Ramos (cell line): ENCODE results near the gene KRCC1.

Experiments used
- in situ Hi-C: fragments of 300-500 bp; cut with MboI; formaldehyde crosslinking; loops from one replicate; pipeline ENCODE4 v1.14.3; 2022; ENCODE audit warnings: low sequenced_read_pairs; ENCODE audit not compliant: unreplicated experiment

The KRCC1 gene

GRCh38 chr2:88055371-88056128, at the start of gene KRCC1:
Gene KRCC1, minus strand, starts transcription at chr2:88055783. Its CDS starts 27,220 bp downstream, at chr2:88028563.
- in situ Hi-C loops: no loop called here

GRCh38 chr2:88100489-88100858, 44.9 kb upstream of the KRCC1 start:
- in situ Hi-C loops: no loop called here

GRCh38 chr2:88099798-88100488, 44.4 kb upstream of the KRCC1 start:
- in situ Hi-C loops: no loop called here

GRCh38 chr2:88098558-88098900, 42.9 kb upstream of the KRCC1 start:
- in situ Hi-C loops: no loop called here

GRCh38 chr2:88097891-88098557, 42.4 kb upstream of the KRCC1 start:
- in situ Hi-C loops: no loop called here

- in situ Hi-C loops: no loop called here
Observed at GRCh38 chr2:88097192-88097591, 41.6 kb upstream of the KRCC1 start.

GRCh38 chr2:88096708-88097107, 41.1 kb upstream of the KRCC1 start:
- in situ Hi-C loops: no loop called here

- in situ Hi-C loops: no loop called here
Observed at GRCh38 chr2:88095022-88095421, 39.4 kb upstream of the KRCC1 start.

GRCh38 chr2:88092773-88093172, 37.2 kb upstream of the KRCC1 start:
- in situ Hi-C loops: no loop called here

GRCh38 chr2:88091943-88092342, 36.4 kb upstream of the KRCC1 start:
- in situ Hi-C loops: no loop called here

GRCh38 chr2:88090446-88091283, 35.1 kb upstream of the KRCC1 start:
- in situ Hi-C loops: no loop called here

- in situ Hi-C loops: no loop called here
Observed at GRCh38 chr2:88088999-88089398, 33.4 kb upstream of the KRCC1 start.

- in situ Hi-C loops: no loop called here
Observed at GRCh38 chr2:88087763-88088162, 32.2 kb upstream of the KRCC1 start.

GRCh38 chr2:88087073-88087472, 31.5 kb upstream of the KRCC1 start:
- in situ Hi-C loops: no loop called here

GRCh38 chr2:88086401-88086800, 30.8 kb upstream of the KRCC1 start:
- in situ Hi-C loops: no loop called here

GRCh38 chr2:88085602-88086001, 30.0 kb upstream of the KRCC1 start:
- in situ Hi-C loops: no loop called here

GRCh38 chr2:88085099-88085498, 29.5 kb upstream of the KRCC1 start:
- in situ Hi-C loops: no loop called here

GRCh38 chr2:88082781-88083180, 27.2 kb upstream of the KRCC1 start:
- in situ Hi-C loops: no loop called here

- in situ Hi-C loops: no loop called here
Observed at GRCh38 chr2:88081924-88082608, 26.5 kb upstream of the KRCC1 start.

- in situ Hi-C loops: no loop called here
Observed at GRCh38 chr2:88080545-88080944, 25.0 kb upstream of the KRCC1 start.
